Measurements from ENCODE around the gene FRY.

- no peak for TF ChIP-seq REST (IDR thresholded peaks at IDR 0.05; ENCODE audit: insufficient replicate concordance, low read depth)
- TF ChIP-seq CTCF (IDR thresholded peaks at IDR 0.05; ENCODE audit: insufficient read depth, low read length) = no peak
- TF ChIP-seq POLR2AphosphoS5 (IDR thresholded peaks at IDR 0.05; ENCODE audit: low read depth) = no peak
- TF ChIP-seq SPI1 (IDR thresholded peaks at IDR 0.05; ENCODE audit: borderline replicate concordance, low read depth) = no peak
Measured at GRCh38 chr13:32262165-32262564, 230.6 kb downstream of the FRY start.

Measured in HL-60 (cell line).